Measurements from ENCODE around the gene DNER.

Gene DNER

GRCh38 chr2:229586746-229587705, 127.3 kb downstream of the DNER start:
- Histone ChIP-seq H3K9me3 (no peaks in the 10 kb centered on the region), H3K27me3 (no peaks in the 10 kb centered on the region), H3K36me3 (no peaks in the 10 kb centered on the region), H3K27ac (no peak overlapping the region), H3K4me1 (ENCODE audit: control insufficient read depth in 1 of 2, insufficient read depth in 1 of 2, low read depth in 1 of 2, low read length in 1 of 2) (no peaks in the 10 kb centered on the region), H3K4me3 (ENCODE audit: low read depth in 1 of 2, low read length in 1 of 2) (no peak overlapping the region)
- TF ChIP-seq CTCF (IDR thresholded peaks at IDR 0.05), result no peak

- H3K4me1 ChIP-seq (ENCODE audit: control insufficient read depth in 1 of 2, insufficient read depth in 1 of 2, low read depth in 1 of 2, low read length in 1 of 2), result no peaks in the 10 kb centered on the region
- no peak for TF ChIP-seq CTCF (IDR thresholded peaks at IDR 0.05)
- no peaks in the 10 kb centered on the region for H3K36me3 ChIP-seq
- H3K9me3 ChIP-seq, result no peaks in the 10 kb centered on the region
- no peak overlapping the region for H3K4me3 ChIP-seq (ENCODE audit: low read depth in 1 of 2, low read length in 1 of 2)
- no peaks in the 10 kb centered on the region for H3K27me3 ChIP-seq
- no peak overlapping the region for H3K27ac ChIP-seq
Observed at GRCh38 chr2:229586012-229586411, 128.3 kb downstream of the DNER start.

- Histone ChIP-seq H3K27ac (no peak overlapping the region), H3K27me3 (peaks cover 1% of the 10 kb centered on the region), H3K9me3 (no peaks in the 10 kb centered on the region), H3K4me3 (ENCODE audit: low read depth in 1 of 2, low read length in 1 of 2) (no peak overlapping the region), H3K4me1 (ENCODE audit: control insufficient read depth in 1 of 2, insufficient read depth in 1 of 2, low read depth in 1 of 2, low read length in 1 of 2) (no peaks in the 10 kb centered on the region), H3K36me3 (no peaks in the 10 kb centered on the region)
- no peak for TF ChIP-seq CTCF (IDR thresholded peaks at IDR 0.05)
Observed at GRCh38 chr2:229582151-229582550, 132.2 kb downstream of the DNER start.

- no peak for TF ChIP-seq CTCF (IDR thresholded peaks at IDR 0.05)
- H3K36me3 ChIP-seq, result no peaks in the 10 kb centered on the region
- H3K9me3 ChIP-seq, result no peaks in the 10 kb centered on the region
- H3K4me1 ChIP-seq (ENCODE audit: control insufficient read depth in 1 of 2, insufficient read depth in 1 of 2, low read depth in 1 of 2, low read length in 1 of 2), result no peaks in the 10 kb centered on the region
- peaks cover 4% of the 10 kb centered on the region for H3K27me3 ChIP-seq
- H3K27ac ChIP-seq, result no peak overlapping the region
- no peak overlapping the region for H3K4me3 ChIP-seq (ENCODE audit: low read depth in 1 of 2, low read length in 1 of 2)
Observed at GRCh38 chr2:229578052-229578846, 136.1 kb downstream of the DNER start.

- Histone ChIP-seq H3K4me3 (ENCODE audit: low read depth in 1 of 2, low read length in 1 of 2) (no peak overlapping the region), H3K36me3 (no peaks in the 10 kb centered on the region), H3K9me3 (no peaks in the 10 kb centered on the region), H3K27me3 (peaks cover 4% of the 10 kb centered on the region), H3K4me1 (ENCODE audit: control insufficient read depth in 1 of 2, insufficient read depth in 1 of 2, low read depth in 1 of 2, low read length in 1 of 2) (no peaks in the 10 kb centered on the region), H3K27ac (no peak overlapping the region)
- no peak for TF ChIP-seq CTCF (IDR thresholded peaks at IDR 0.05)
Observed at GRCh38 chr2:229575569-229576315, 138.6 kb downstream of the DNER start.

Data from neutrophil (primary cell).